NCI-H748 (cell line): Measurements from ENCODE around the gene SNX33.
"Not testable (repeated sequence)": the region's sequence is repeated elsewhere in the genome, so short reads cannot be mapped to it uniquely, and the experiment has no call there.

Source experiments
- DNase-seq: peaks from one replicate; lab custom pipeline; 2025; ENCODE audit not compliant: unreplicated experiment; lab: John Stamatoyannopoulos, UW

SNX33 gene

DNA sequence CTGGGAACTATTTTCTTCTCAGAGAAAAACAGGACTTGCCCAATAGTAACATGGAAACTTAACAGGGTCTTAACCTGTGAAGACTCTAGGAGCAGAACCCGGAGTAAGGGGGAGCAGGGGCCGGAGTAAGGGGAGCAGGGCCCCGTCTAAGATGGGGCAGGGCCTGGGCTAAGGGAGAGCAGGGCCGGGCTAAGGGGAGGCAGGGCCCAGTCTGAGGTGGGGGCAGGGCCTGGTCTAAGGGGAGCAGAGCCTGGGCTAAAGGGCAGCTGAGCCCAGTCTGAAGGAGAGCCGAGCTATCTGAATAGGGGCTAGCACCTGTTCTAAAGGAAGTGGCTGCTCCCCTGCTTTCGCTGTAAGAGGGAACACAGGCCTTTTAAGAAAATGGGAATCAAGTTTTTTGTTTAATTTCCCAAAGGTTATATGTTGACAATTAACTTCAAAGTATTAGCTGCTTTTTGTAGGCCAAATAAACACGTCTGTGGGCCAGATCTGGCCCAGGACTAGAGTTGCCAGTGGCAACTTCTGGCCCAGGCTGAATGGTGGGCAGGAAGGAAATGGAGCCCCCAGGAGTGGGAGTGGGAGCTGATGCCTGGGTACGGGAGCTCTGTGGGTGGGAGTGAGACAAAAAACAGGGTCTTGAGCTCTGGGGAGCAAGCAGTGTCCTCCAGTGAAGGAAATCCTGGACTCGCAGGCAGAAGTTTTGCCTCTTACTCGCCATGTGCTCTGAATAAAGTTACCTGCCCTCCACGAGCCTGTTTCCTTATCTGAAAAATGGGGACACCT lies 32.5 kb downstream of the SNX33 start:
- no peak for DNase-seq

GRCh38 chr15:75682181-75683135 lies 34.7 kb downstream of the SNX33 start:
- no peak for DNase-seq

GRCh38 chr15:75683646-75684312 lies 36.1 kb downstream of the SNX33 start:
- DNase-seq: peak; percentile 49

- no peak for DNase-seq
These were observed 36.9 kb downstream of the SNX33 start for GRCh38 chr15:75684648-75685047.

GRCh38 chr15:75685195-75685594 lies 37.5 kb downstream of the SNX33 start:
- no peak for DNase-seq

DNA sequence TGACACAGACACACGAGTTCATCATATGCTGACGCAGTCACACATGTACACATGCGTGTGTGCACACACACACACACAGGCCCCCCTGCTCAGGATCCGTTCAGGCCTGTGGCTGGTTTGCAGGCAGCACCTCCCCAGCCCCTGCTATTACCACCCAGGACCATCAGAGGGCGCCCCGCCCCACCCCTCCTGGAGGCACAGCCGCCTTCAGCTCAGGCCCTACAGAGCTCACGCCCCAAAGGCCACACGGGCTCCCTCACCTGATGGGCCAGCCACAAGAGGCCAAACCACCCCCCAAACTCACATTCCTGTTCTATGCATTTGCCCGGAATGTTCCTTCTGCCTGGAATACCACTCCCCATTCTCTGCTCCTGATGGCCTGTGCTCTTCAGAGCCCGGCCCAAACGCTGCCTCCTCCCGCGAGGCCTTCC lies 38.5 kb downstream of the SNX33 start:
- peak; percentile 25 for DNase-seq

DNA sequence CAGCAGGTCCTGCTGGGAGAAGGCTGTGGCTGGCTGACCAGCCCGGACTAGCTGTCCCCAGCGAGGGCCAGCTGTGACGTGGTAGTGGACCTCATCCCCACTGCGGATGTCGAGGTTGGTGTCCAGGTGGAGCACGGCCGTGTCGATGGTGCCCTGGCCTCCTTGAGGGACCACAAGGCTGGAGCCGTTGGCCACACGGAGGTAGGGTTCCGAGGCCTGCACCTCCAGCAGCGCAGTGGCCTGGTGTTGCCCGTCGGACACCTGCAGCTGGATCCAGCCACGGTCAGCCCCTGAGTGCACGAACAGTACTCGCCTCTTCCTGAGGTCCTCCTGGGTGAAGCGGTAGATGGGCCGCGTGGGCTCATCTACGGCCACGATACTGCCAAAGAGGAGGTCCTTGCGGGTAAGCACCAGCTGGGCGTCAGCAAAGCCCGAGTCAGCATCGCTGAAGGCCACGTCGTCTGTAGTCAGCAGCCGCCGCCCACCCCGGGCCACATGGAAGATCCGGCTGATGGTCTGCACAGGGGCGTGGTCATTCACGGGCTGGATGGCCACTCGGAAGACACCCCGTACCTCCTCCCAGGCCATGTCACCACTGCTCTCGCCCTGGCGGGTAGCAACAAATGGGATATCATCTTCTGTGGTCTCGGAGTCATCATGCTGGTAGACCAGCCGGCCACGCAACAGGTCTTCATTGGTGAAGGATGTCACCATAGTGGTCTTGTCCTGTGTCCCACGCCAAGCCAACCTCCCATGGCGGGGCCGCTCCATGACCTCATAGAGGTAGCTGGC lies 40.0 kb downstream of the SNX33 start:
- no peak for DNase-seq

DNA sequence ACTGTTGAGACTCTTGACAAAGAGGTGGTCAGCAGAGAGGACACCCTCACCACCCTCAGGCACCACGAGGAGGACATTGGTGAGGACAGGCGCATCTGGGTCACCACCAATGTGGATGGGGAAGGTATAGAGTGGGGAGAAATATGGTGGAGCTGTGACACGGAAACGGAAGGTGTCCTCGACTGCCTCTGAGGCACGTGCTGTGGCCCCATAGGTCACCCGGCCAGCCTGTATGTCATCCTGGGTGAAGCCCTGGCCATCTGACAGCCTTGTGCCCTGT lies 40.5 kb downstream of the SNX33 start:
- no peak for DNase-seq

GRCh38 chr15:75688831-75689230 lies 41.1 kb downstream of the SNX33 start:
- no peak for DNase-seq

- DNase-seq: not testable (repeated sequence)
These were observed 41.7 kb downstream of the SNX33 start for GRCh38 chr15:75689429-75689828.

GRCh38 chr15:75692311-75692710 lies 44.6 kb downstream of the SNX33 start:
- not testable (repeated sequence) for DNase-seq

GRCh38 chr15:75693028-75693427 lies 45.3 kb downstream of the SNX33 start:
- DNase-seq: not testable (repeated sequence)

GRCh38 chr15:75693501-75694240 lies 46.0 kb downstream of the SNX33 start:
- DNase-seq: no peak

DNA sequence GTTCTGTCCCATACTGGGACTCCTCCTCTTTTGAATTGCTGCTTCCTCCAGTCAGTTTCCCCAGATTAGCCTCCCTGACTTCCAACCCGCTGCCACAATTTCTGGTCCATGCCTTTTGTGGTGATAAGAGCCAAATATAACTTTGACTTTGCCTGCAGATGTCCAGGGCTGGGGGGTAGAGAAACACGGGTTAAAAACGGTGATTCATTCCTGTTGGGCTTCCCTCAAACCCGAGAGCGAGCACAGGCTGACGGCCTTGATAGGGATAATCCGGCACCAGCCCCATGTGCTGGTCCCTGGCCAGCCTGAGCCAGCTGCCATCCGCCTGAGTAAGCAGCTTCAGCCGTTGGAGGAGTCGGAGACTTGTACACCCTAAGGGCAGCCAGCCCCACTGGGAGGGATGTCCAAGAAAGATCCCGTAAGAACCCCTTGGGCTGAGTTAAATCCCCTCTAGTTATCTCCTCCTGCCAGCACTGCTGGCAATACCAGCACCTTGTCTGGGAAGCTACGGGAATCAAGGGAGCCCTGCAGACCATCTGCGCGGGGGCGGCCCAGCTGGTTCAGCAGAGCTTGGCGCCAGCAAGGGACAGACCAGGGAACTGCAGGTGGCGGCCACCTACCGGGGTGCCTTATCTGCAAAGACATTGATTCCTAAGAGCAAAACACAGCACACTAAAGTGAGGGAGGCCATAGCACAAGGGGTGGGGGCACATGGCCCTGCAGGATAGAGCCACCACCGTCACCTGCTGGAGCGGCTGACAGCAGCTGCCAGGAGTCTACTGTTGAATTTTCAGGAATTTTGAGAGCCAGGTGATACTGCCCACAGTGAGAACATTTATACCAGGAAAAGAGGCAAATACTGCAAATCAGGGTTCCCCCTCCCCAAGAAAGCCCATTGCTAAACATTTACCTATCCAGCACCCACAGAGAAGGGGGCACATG lies 46.8 kb downstream of the SNX33 start:
- DNase-seq: no peak

- DNase-seq: no peak
These were observed 47.5 kb downstream of the SNX33 start for GRCh38 chr15:75695220-75695619.

DNA sequence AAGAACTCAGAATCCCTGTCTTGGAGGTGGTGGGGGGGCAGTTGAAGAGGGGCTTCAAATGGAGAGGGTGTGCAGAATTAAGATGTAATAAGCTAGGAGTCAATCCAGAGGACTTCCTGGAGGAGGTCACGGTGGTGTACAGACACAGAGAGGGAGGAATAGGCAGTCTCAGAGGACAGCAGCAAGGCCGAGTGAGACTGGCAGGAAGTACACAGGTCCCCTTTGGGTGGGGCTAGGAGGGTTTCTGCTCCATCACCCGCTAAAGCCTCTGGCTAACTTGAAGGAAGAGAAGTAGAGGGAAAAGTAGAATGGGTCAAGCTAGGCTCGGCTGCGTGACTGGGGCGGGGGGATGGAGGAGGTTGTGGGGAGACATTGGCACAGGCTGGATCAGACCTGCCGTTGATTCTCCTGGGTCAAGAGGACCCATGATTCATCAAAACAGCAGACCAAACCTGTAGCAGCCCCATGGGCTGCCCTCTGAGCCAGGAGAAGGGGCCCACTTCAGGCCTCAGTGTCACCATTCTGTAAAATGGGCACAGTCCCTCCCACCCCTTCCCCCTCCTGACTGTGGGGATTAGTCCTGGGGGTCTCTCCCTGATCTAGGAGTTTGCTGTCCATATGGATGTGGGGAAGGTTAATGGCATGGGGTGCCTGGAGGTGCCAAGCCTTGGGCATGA lies 48.1 kb downstream of the SNX33 start:
- no peak for DNase-seq

DNA sequence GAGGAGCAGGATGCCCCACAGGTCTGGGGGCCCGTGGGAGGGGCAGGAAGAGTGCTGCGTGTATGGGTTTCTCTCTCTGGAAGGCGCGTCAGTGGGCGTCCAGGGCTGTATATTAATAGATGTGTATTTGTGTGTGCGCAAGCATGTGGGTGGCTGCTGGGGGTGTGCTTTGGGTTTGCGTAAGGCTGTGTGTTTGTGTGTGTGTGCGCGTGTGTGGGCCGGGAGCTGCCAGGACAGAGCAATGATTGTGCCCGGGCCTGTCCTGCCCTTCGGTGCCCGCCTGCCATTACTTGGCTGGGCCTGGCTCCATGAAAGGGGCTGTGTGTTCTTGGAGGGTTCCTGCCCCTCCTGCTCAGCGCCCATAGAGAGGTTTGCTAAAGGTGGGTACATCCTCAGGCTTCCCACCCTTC lies 48.6 kb downstream of the SNX33 start:
- no peak for DNase-seq

DNA sequence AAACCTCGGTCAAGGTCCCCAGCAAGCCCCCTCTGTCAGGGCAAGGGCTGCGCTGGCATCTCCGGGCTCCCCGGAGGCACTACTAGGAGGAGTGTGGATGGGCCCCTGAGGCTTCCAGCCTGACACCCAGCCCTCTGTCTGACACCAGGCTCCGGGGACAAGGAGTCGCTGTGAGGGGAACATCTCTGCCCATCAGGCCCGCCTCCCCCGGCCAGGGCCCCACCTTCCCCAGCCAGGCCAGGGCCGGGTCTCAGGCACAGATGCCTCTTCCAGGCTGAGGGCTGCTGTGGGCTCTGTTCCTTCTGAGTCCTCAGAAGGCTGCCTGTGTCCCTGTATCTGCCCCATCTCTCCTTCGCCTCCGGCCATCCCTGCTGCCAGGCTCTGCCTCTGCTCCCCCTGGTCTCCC lies 49.1 kb downstream of the SNX33 start:
- no peak for DNase-seq
